GM18868 (cell line): ENCODE data around the gene CDON.
"Not testable (repeated sequence)": the region's sequence is repeated elsewhere in the genome, so short reads cannot be mapped to it uniquely, and the experiment has no call there.

Experiments
- ATAC-seq: cut with Tn5 transposase; IDR thresholded peaks from one replicate; pipeline ENCODE4 v1.9.1; 2021; ENCODE audit warnings: mild to moderate bottlenecking, moderate library complexity; ENCODE audit not compliant: unreplicated experiment

CDON gene

GRCh38 chr11:126002181-126002580, 60.5 kb downstream of the CDON start:
- ATAC-seq: no peak

- no peak for ATAC-seq
Measured at GRCh38 chr11:125999234-125999880, 63.3 kb downstream of the CDON start.

GRCh38 chr11:125998267-125998666, 64.4 kb downstream of the CDON start:
- no peak for ATAC-seq

GRCh38 chr11:125995313-125995712, 67.4 kb downstream of the CDON start:
- ATAC-seq: peak; percentile 88

- ATAC-seq: no peak
Measured at GRCh38 chr11:125994509-125994908, 68.2 kb downstream of the CDON start.

- no peak for ATAC-seq
Measured at GRCh38 chr11:125992893-125993292, 69.8 kb downstream of the CDON start.

- ATAC-seq: no peak
Measured at GRCh38 chr11:125990244-125990643, 72.4 kb downstream of the CDON start.

GRCh38 chr11:125987066-125987641, 75.5 kb downstream of the CDON start:
- ATAC-seq: no peak

- not testable (repeated sequence) for ATAC-seq
Measured at GRCh38 chr11:125985956-125986355, 76.7 kb downstream of the CDON start.

GRCh38 chr11:125982348-125982730, 80.3 kb downstream of the CDON start:
- no peak for ATAC-seq

GRCh38 chr11:125980436-125980835, 82.2 kb downstream of the CDON start:
- no peak for ATAC-seq

GRCh38 chr11:125979511-125979910, 83.2 kb downstream of the CDON start:
- ATAC-seq: no peak

GRCh38 chr11:125978778-125979407, 83.8 kb downstream of the CDON start:
- ATAC-seq: no peak

GRCh38 chr11:125978181-125978716, 84.4 kb downstream of the CDON start:
- no peak for ATAC-seq

- ATAC-seq: no peak
Measured at GRCh38 chr11:125977333-125977732, 85.3 kb downstream of the CDON start.

GRCh38 chr11:125976156-125976555, 86.5 kb downstream of the CDON start:
- ATAC-seq: no peak

- no peak for ATAC-seq
Measured at GRCh38 chr11:125975634-125976033, 87.0 kb downstream of the CDON start.

- no peak for ATAC-seq
Measured at GRCh38 chr11:125974284-125974683, 88.4 kb downstream of the CDON start.

- ATAC-seq: no peak
Measured at GRCh38 chr11:125971618-125972017, 91.0 kb downstream of the CDON start.

GRCh38 chr11:125968354-125968753, 94.3 kb downstream of the CDON start:
- no peak for ATAC-seq

GRCh38 chr11:125967515-125967914, 95.2 kb downstream of the CDON start:
- ATAC-seq: no peak

- no peak for ATAC-seq
Measured at GRCh38 chr11:125960771-125961170, 101.9 kb downstream of the CDON start.
